ENCODE results near the gene URGCP. TPM values are rescaled to one million over a fixed set of nuclear protein-coding genes. Genes with fewer than 3 reads are reported as not detected.

The URGCP gene
- total and polyA plus RNA-seq, 10 of the 15 experiments (the other 5 are each of a cell fraction or from before 2014, with no cell fraction given) = 2.0 to 29.7 (median 17.5) TPM

- POLR2A ChIA-PET = no interaction called here
- intact Hi-C loops (cut with micrococcal nuclease; ENCODE audit: unreplicated experiment) = no loop called here
- CTCF ChIA-PET = interaction anchor here (2.0 kb wide), 1 partner anchor 11 kb away, joined by 9 read pairs; no protein-coding TSS in a partner anchor
Measured at GRCh38 chr7:43905956-43906330, 453 bp downstream of the URGCP start.

More at GRCh38 chr7:43905956-43906330, 453 bp downstream of the URGCP start:
- ChIA-PET SMC1A (ENCODE audit: uncharacterized antibody, unreplicated experiment) (no interaction called here), RAD21 (ENCODE audit: unreplicated experiment) (no interaction called here)
- DNase-seq (ENCODE audit: low read depth, low spot score) (no peak), ATAC-seq (peak; percentile 50), FAIRE-seq (no peak)
- Histone ChIP-seq H2AFZ (ENCODE audit: control insufficient read depth, low read depth, low read length) (peak overlapping the region; percentile 45), H3K4me3 (peak overlapping the region; percentile 66), H3K9me3 (replicated peaks; ENCODE audit: control insufficient read depth, insufficient read depth, low read length) (no peaks in the 10 kb centered on the region), H3K27me3 (replicated peaks in 1 of 2; ENCODE audit: control insufficient read depth in 2 of 2, insufficient read depth in 2 of 2, low read length in 1 of 2) (no peaks in the 10 kb centered on the region), H4K20me1 (ENCODE audit: control insufficient read depth, insufficient read depth) (no peaks in the 10 kb centered on the region), H3K79me2 (ENCODE audit: control insufficient read depth, insufficient read depth, low read length) (peaks cover 26% of the 10 kb centered on the region), H3K4me2 (ENCODE audit: control insufficient read depth, insufficient read depth) (peak overlapping the region; percentile 90), H3K36me3 (ENCODE audit: control insufficient read depth in 2 of 2, insufficient read depth in 2 of 2, low read length in 1 of 2) (no peaks in the 10 kb centered on the region), H3K9ac (ENCODE audit: control insufficient read depth, insufficient read depth, low read length) (peak overlapping the region; percentile 73), H3K4me1 (ENCODE audit: control insufficient read depth, insufficient read depth, low read length) (peaks cover 14% of the 10 kb centered on the region), H3K27ac (ENCODE audit: control insufficient read depth, insufficient read depth) (0 out of 2 replicates have a peak overlapping the region, but pooled peaks have one; percentile 17)
- 2% methylated on average over 38 of the region's 43 CpGs for WGBS (ENCODE audit: insufficient coverage, insufficient replicate concordance, low lambda C conversion rate, missing lambda C conversion rate)
- BruUV-seq (replicated peaks) = no TSS peak
- in situ Hi-C loops (cut with MboI) = no loop called here
- peak; percentile 55; the same call in 1 of the 2 replicates for TF ChIP-seq NKRF (conservative IDR thresholded peaks at IDR 0.05)
- no peak for TF ChIP-seq GABPA (IDR thresholded peaks at IDR 0.05; ENCODE audit: low read depth)
- 0 out of 2 replicates have a peak, but pooled peaks have one; percentile 15 for TF ChIP-seq GATAD2B (conservative IDR thresholded peaks at IDR 0.05; ENCODE audit: low read depth)
- 0 out of 2 replicates have a peak, but pooled peaks have one; percentile 20 for TF ChIP-seq DPF2 (IDR thresholded peaks at IDR 0.05)
- TF ChIP-seq ZSCAN29 (IDR thresholded peaks at IDR 0.05) = peak; percentile 14; the same call in 1 of the 2 replicates
- TF ChIP-seq TBL1XR1 (IDR thresholded peaks at IDR 0.05; ENCODE audit: low read depth, low read length) = no peak
